HG03175 (cell line): ENCODE results near the gene MTA2.

Experiments
- ATAC-seq: cut with Tn5 transposase; IDR thresholded peaks from one replicate; pipeline ENCODE4 v1.9.1; 2021; ENCODE audit warnings: mild to moderate bottlenecking, moderate library complexity; ENCODE audit not compliant: unreplicated experiment

MTA2 gene

GRCh38 chr11:62612366-62613290 lies 11.0 kb upstream of the MTA2 start, which contains the start of the genes EML3 and ROM1:
EML3 (minus strand) TSS chr11:62612775; CDS start chr11:62612457, 318 bp downstream.
ROM1 (plus strand) TSS chr11:62613257; CDS start chr11:62613282, 25 bp downstream.
- peak; percentile 77 for ATAC-seq

- ATAC-seq = peak; percentile 29
Observed at GRCh38 chr11:62611705-62612365, 10.2 kb upstream of the MTA2 start.

- ATAC-seq = no peak
Observed at GRCh38 chr11:62610814-62611704, 9.4 kb upstream of the MTA2 start.

GRCh38 chr11:62610403-62610802 lies 8.7 kb upstream of the MTA2 start:
- no peak for ATAC-seq

- no peak for ATAC-seq
Observed at GRCh38 chr11:62608776-62609175, 7.1 kb upstream of the MTA2 start.

GRCh38 chr11:62607714-62608113 lies 6.0 kb upstream of the MTA2 start:
- no peak for ATAC-seq

- no peak for ATAC-seq
Observed at GRCh38 chr11:62605902-62606301, 4.2 kb upstream of the MTA2 start.

- no peak for ATAC-seq
Observed at GRCh38 chr11:62605467-62605866, 3.8 kb upstream of the MTA2 start.

- no peak for ATAC-seq
Observed at GRCh38 chr11:62604460-62605120, 2.9 kb upstream of the MTA2 start.

GRCh38 chr11:62603776-62604299 lies 2.2 kb upstream of the MTA2 start:
- no peak for ATAC-seq

GRCh38 chr11:62603072-62603408 lies 1.4 kb upstream of the MTA2 start:
- ATAC-seq = no peak

- no peak for ATAC-seq
Observed at GRCh38 chr11:62602141-62603071, 741 bp upstream of the MTA2 start.

- no peak for ATAC-seq
Observed at GRCh38 chr11:62601122-62601371, 618 bp downstream of the MTA2 start.

- ATAC-seq = no peak
Observed at GRCh38 chr11:62600367-62601121, 1.1 kb downstream of the MTA2 start.

- no peak for ATAC-seq
Observed at GRCh38 chr11:62599901-62600300, 1.8 kb downstream of the MTA2 start.

GRCh38 chr11:62599069-62599696 lies 2.5 kb downstream of the MTA2 start:
- ATAC-seq = peak; percentile 58

- ATAC-seq = no peak
Observed at GRCh38 chr11:62595124-62595523, 6.5 kb downstream of the MTA2 start.

GRCh38 chr11:62593434-62594044 lies 8.1 kb downstream of the MTA2 start:
- ATAC-seq = no peak
